Measurements from ENCODE around the gene CARD8.
"Not testable (repeated sequence)": the region's sequence is repeated elsewhere in the genome, so short reads cannot be mapped to it uniquely, and the experiment has no call there.

Gene CARD8

DNA sequence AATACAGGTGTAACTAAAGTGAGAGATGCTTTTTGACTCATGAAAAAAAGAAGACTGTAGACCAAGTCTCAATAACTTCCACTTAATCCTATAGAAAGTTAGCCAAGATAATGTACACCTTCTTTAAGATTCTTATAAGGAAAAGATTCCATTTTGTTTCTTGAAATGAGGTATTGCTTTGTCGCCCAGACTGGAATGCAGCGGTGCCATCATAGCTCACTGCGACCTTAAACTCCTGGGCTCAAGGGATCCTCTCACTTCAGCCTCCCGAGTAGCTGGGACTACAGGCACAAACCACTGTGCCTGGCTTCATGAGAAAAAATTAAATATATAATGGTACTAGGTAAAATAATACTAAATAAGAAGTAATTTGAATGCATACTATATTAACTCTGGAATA is 3.3 kb upstream of the CARD8 start:
- not testable (repeated sequence) for DNase-seq (ENCODE audit: low read depth)

DNA sequence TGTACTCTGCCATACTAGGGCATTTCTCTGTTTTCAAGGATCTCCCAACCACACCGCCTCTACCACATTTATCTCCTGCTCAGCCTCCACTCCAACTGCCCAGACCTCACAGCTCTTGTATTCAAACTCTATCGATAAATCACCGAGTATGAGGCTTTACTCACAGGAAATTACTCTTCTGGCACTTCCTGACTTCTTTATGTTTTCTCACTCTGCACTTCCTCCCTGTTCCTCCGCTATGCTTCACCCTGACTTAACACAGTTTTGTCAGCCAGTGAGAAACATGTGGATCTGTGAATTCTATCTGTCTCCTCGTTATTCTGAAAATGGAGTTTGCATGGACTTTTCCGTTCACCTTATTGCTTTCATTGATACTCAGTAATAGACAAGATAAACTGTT is 2.6 kb upstream of the CARD8 start:
- no peak for DNase-seq (ENCODE audit: low read depth)

DNA sequence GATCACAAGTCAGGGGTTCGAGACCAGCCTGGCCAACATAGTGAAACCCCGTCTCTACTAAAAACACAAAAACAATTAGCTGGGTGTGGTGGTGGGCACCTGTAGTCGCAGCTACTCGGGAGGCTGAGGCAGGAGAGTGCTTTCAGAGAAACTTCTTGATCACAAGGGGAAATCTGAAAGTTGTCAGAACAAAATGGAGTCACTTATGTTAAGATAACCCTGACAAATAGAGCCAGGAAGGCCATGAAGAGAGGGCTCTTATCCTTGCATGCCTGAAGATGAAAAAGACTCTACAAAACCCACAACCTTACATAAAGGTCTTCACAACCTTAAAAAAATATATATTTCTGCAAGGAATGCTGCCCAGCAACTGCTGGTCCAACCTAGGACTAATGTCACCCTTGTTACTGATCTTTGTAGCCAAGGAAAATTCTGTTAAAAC is 1.2 kb downstream of the CARD8 start:
- no peak for DNase-seq (ENCODE audit: low read depth)

DNA sequence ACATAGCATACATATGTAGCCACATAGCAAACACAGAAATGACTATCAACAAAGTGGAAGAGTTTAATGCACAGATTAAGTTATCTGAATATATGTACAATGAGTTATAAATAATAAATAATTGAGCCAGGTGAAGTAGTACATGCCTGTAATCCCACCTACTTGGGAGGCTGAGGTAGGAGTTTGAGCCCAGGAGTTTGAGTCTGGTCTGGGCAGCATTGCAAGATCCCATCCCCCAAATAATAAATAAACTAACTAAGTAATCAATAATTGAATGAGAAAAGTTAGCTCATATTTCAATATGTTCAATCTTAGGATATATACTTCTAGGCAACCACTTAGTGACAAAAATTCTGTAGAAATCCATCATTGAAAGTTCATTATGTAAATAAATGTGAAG is 1.7 kb downstream of the CARD8 start:
- no peak for DNase-seq (ENCODE audit: low read depth)

DNA sequence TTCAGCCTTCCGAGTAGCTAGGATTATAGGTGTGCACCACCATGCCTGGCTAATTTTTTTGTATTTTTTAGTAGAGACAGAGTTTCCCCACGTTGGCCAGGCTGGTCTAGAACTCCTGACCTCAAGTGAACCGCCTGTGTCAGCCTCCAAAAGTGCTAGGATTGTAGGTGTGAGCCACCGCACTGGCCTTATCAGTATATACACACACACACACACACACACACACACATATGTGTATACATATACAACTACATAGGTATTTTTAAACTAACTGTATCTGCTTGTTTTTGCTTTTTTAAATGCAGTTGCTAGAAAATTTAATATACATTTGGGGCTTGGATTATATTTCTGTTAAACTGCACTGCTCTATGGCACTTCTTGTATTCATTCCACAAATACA is 3.1 kb downstream of the CARD8 start:
- no peak for DNase-seq (ENCODE audit: low read depth)

- DNase-seq (ENCODE audit: low read depth) = no peak
Measured at GRCh38 chr19:48250290-48251025, 5.3 kb downstream of the CARD8 start.

DNA sequence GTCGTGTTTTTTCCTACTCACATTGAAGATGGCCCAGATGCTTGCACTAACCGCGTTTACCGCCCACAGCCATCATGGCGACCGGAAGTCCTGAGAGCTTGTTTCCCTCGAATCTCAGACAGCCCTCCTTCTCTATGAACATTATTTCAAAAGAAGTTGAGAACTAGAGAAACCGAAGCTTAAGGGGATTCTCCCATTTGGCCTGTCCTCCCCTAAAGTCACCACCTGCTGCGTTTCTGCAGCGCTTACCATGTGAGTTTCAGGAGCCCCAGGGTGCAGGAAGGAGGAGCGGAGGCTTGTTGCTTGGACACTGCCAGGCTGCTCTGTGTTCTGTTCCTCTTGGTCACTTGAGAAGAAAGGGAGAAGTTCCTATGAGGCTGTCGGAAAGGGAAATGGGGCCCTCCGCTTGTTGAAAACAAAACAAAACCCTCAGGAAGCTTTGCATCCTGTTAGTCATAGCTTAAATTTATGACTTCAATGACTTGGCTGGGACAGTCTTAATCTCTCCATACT is 6.2 kb downstream of the CARD8 start:
- peak; percentile 68 for DNase-seq (ENCODE audit: low read depth)

GRCh38 chr19:48248081-48248833 is 7.5 kb downstream of the CARD8 start:
- DNase-seq (ENCODE audit: low read depth) = no peak

DNA sequence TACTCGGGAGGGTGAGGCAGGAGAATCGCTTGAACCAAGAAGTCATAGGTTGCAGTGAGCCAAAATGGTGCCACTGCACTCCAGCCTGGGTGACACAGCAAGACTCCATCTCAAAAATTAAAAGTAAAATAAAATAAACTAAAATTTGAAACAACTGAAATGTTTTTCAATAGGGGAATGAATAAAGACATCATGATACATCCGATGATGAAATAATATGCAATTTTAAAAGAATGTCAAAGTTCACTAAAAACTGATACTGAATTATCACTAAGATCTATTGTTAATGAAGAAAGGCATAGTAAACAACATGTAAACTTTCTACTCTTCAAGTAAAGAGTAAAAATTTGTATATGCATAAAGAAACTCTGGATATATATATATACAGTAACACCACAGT is 8.5 kb downstream of the CARD8 start:
- DNase-seq (ENCODE audit: low read depth) = no peak

- no peak for DNase-seq (ENCODE audit: low read depth)
Measured at GRCh38 chr19:48246101-48246500, 9.6 kb downstream of the CARD8 start.

DNA sequence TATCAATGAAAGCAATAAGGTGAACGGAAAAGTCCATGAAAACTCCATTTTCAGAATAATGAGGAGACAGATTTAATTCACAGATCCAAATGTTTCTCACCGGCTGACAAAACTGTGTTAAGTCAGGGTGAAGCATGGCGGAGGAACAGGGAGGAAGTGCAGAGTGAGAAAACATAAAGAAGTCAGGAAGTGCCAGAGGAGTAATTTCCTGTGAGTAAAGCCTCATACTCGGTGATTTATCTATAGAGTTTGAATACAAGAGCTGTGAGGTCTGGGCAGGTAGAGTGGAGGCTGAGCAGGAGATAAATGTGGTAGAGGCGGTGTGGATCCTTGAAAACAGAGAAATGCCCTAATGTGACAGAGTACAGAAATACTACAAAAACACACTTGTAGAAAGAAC is 11.4 kb downstream of the CARD8 start:
- DNase-seq (ENCODE audit: low read depth) = no peak

DNA sequence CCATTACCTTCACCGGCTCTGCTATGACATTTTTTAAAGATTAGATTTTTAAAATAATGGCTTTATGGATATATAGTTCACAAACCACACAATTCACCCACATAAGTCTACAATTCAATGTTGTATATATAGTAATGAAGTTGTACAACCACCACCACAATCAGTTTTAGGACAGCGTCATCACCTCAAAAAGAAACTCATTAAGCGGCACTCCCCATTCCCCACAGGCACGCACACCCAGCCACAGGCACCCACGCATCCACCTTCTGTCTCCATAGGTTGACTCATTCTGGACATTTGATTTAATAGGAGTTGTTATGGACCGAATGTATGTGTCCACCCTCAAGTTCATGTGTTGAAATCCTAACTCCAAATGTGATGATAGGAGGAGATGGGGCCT is 13.9 kb downstream of the CARD8 start:
- DNase-seq (ENCODE audit: low read depth) = not testable (repeated sequence)

DNA sequence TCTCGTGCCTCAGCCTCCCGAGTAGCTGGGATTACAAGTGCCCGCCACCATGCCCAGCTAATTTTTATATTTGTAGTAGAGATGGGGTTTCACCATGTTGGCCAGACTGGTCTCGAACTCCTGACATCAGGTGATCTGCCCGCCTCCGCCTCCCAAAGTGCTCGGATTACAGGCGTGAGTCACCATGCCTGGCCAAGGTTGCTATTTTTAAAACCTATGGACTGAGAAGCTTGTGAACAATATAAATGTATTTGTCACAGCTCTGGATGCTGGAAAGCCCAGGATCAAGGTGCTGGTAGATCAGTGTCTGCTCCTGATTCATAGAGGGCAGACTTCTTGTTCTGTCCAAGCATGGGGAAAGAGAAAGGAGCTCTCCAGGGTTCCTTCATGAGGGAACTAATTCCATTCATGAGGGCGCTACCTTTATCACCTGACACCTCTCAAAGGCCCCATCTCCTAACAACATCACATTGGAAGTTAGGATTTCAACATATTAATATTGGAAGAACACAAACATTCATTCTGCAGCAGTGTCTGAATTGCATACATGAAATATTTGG is 16.1 kb downstream of the CARD8 start:
- DNase-seq (ENCODE audit: low read depth) = no peak

DNA sequence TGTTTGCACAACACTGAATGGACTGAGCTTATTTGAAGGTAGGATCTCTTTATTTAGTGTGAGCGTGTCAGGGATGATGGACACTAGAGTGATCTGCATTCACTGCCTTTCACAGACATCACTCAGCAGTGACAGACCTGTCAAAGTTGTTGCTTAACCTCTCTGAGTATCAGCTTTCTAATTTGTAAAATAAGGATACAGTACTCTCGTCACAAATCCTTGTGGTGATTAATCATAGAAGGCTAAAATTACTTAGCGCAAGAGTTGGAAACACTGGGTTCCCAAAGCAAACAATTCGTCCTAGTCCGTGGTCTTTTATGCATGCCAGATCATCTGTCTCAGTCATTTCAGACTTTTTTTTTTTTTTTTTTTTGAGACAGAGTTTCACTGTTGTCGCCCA is 16.6 kb downstream of the CARD8 start:
- DNase-seq (ENCODE audit: low read depth) = no peak

- DNase-seq (ENCODE audit: low read depth) = no peak
Measured at GRCh38 chr19:48237057-48237456, 18.7 kb downstream of the CARD8 start.

DNA sequence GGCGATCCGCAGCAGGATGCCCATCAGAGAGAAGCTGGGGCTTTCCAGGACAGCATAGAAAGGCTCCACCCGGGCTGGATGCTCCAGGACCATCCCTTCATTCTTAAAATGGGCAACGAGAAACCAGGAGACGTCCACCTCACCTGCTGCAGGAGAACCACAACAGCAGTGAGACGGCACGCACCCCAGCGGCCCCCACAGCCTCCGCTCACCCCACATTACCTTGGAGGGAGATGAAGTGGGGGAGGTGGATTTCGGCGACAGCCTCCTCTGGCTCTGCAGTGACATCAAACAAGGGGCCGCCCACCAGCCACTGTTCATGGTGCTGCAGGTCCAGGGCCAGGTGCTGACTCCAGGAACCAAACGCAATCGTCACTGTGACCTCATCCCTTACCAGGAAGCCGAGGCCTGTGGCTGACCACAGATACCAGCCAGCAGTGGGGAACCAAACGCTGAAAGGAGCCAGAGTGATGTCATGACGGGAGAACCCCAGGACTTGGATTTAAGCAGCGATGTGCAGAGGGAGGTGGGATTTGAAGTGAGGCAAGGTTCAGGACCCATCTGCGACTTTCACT is 25.1 kb downstream of the CARD8 start:
- DNase-seq (ENCODE audit: low read depth) = no peak

DNA sequence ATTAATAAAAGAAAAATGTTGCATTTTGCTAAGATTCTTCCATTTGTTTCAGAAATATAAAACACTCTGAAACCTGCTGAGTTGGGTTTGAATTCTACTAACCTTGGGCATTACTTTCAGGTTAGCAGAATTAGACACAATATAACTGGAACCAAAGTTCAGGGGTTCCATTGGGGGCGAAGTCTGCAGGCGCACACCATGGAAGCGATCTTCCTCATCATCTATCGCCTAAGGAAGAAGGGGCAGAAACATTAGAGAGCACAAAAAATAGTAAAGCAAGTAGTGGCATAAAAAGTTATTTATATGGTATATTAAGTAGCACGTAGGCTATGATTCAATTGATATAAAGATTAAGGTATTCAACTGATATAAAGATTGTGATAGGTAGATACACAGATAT is 34.1 kb downstream of the CARD8 start:
- DNase-seq (ENCODE audit: low read depth) = no peak

DNA sequence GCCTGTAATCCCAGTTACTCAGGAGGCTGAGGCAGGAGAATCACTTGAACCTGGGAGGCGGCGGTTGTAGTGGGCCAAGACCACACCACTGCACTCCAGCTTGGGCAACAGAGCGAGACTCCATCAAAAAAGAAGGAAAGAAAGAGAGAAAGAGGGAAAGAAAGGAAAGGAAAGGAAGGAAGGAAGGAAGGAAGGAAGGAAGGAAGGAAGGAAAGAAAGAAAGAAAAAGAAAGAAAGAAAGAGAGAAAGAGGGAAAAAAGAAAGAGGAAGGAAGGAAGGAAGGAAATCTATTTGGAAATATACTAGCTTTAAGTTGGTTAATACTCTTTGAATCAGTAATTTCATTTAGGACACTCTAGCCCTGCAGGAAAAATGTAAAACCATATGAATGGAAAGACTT is 34.9 kb downstream of the CARD8 start:
- not testable (repeated sequence) for DNase-seq (ENCODE audit: low read depth)

- no peak for DNase-seq (ENCODE audit: low read depth)
Measured at GRCh38 chr19:48218997-48219396, 36.7 kb downstream of the CARD8 start.

DNA sequence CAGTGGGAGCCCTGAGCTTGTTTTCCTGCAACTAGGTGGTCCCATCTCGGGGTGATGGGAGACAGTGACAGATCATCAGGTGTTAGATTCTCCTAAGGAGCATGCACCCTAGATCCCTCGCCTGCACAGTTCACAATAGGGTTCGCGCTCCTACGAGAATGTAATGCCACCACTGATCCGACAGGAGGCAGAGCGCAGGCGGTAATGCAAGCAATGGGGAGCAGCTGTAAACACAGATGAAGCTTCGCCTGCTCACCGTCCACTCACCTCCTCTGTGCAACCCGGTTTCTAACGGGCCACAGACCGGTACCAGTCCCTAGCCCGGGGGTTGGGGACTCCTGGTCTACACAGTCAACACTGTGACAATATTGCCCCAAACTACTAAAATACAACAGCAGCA is 38.8 kb downstream of the CARD8 start:
- DNase-seq (ENCODE audit: low read depth) = no peak

DNA sequence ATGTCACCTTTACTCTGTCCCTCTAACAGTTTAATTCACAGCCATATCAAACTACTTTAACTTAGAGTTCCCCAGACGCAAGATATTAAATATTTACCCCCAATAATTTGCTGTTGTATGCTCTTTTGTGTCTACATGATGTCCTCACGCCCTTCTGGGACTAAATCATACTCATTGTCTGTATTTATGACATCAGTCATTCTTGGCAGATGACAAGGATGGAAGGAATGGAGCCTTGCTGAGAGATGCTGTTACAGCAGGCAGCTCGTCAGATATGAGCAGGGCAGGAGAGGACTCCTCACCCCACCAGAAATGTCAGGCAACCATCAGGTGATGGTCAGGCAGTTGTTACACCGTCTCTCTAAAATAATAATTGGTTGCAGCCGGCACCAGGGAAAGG is 41.8 kb downstream of the CARD8 start:
- no peak for DNase-seq (ENCODE audit: low read depth)

- no peak for DNase-seq (ENCODE audit: low read depth)
Measured at GRCh38 chr19:48210005-48210404, 45.7 kb downstream of the CARD8 start.

Measured in activated T-helper 9 cell treated with anti-CD3 and anti-CD28 coated beads, Interleukin-2, amount 50 U/mL, for 16 hours (primary cell).